ENCODE results near the gene CEBPA. TPM values are rescaled to one million over a fixed set of nuclear protein-coding genes. Genes with fewer than 3 reads are reported as not detected.

Gene CEBPA
- total RNA-seq, 2 experiments from 2014 or later, result 0.84 to 1.4 TPM

GRCh38 chr19:33252971-33253370 is 49.4 kb downstream of the CEBPA start:
- H3K27me3 Mint-ChIP-seq, result peaks cover 13% of the 10 kb centered on the region
- ChIA-PET CTCF (no interaction called here), POLR2A (no interaction called here)
- intact Hi-C loops (cut with DNase I, micrococcal nuclease), result no loop called here
- ATAC-seq (ENCODE audit: poor library complexity) (no peak), DNase-seq (peak in 2 of 14 experiments; percentile 27 to 44)
- H3K4me1 ChIP-seq (ENCODE audit: insufficient read depth, low read length), result peaks cover 6% of the 10 kb centered on the region
- H3K36me3 ChIP-seq (ENCODE audit: insufficient read depth, low read length), result no peaks in the 10 kb centered on the region
- H3K4me3 ChIP-seq (ENCODE audit: low read length), result no peak overlapping the region
- H3K36me3 Mint-ChIP-seq (ENCODE audit: low read depth), result no peaks in the 10 kb centered on the region
- H3K4me3 Mint-ChIP-seq, result no peak overlapping the region
- peaks cover 2% of the 10 kb centered on the region for H3K9me3 Mint-ChIP-seq
- H3K4me1 Mint-ChIP-seq (ENCODE audit: low read depth), result no peaks in the 10 kb centered on the region
- H3K27ac ChIP-seq (ENCODE audit: low read depth in 1 of 2, low read length in 2 of 2), result no peak overlapping the region
- H3K27ac Mint-ChIP-seq, result no peak overlapping the region
- H3K9me3 ChIP-seq (ENCODE audit: control insufficient read depth in 1 of 2, insufficient read depth in 1 of 2, low read length in 2 of 2), result peaks cover 0 to 4% of the 10 kb centered on the region in 2 experiments
- TF ChIP-seq, protein P1, sequence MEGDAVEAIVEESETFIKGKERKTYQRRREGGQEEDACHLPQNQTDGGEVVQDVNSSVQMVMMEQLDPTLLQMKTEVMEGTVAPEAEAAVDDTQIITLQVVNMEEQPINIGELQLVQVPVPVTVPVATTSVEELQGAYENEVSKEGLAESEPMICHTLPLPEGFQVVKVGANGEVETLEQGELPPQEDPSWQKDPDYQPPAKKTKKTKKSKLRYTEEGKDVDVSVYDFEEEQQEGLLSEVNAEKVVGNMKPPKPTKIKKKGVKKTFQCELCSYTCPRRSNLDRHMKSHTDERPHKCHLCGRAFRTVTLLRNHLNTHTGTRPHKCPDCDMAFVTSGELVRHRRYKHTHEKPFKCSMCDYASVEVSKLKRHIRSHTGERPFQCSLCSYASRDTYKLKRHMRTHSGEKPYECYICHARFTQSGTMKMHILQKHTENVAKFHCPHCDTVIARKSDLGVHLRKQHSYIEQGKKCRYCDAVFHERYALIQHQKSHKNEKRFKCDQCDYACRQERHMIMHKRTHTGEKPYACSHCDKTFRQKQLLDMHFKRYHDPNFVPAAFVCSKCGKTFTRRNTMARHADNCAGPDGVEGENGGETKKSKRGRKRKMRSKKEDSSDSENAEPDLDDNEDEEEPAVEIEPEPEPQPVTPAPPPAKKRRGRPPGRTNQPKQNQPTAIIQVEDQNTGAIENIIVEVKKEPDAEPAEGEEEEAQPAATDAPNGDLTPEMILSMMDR (IDR thresholded peaks at IDR 0.05), result no peak
- no peaks in the 10 kb centered on the region for H3K27me3 ChIP-seq (ENCODE audit: control insufficient read depth in 1 of 2, insufficient read depth in 2 of 2, low read length in 2 of 2)

DNA sequence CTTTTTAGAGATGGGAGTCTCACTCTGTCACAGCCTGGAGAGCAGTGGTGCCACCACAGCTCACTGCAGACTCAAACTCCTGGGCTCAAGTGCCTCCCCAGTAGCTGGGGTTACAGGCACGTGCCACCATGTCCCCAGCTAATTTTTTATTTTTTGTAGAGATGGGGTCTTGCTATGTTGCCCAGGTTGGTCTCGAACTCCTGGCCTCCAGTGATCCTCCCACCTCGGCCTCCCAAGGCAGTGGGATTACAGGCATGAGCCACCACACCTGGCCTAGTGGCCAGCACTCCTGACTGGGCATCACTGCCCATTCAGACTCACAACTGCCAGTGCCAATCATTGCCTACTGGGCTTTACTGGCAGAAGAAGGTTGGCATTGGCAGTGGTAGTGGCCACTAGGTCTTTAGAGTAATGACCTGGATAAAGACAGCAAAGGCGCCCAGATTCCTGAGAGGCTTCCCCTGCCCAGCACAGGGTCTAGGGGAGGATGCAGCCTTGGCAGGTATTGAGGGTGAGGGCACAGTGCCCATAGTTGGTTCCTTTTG is 49.8 kb downstream of the CEBPA start:
- CTCF ChIA-PET, result no interaction called here
- no peaks in the 10 kb centered on the region for H3K36me3 Mint-ChIP-seq (ENCODE audit: low read depth)

GRCh38 chr19:33251526-33252090 is 50.7 kb downstream of the CEBPA start:
- DNase-seq, result no peak
- no peak overlapping the region for H3K4me3 Mint-ChIP-seq
- H3K4me1 Mint-ChIP-seq (ENCODE audit: low read depth), result no peaks in the 10 kb centered on the region
- H3K36me3 Mint-ChIP-seq (ENCODE audit: low read depth), result no peaks in the 10 kb centered on the region
- no peak overlapping the region for H3K27ac ChIP-seq (ENCODE audit: low read depth in 1 of 2, low read length in 2 of 2)
- no peak overlapping the region for H3K4me3 ChIP-seq (ENCODE audit: low read length)
- H3K27ac Mint-ChIP-seq, result no peak overlapping the region
- TF ChIP-seq, protein P1 (IDR thresholded peaks at IDR 0.05), result no peak
- H3K36me3 ChIP-seq (ENCODE audit: insufficient read depth, low read length), result no peaks in the 10 kb centered on the region
- ChIA-PET POLR2A (no interaction called here), CTCF (no interaction called here)
- intact Hi-C loops (cut with DNase I, micrococcal nuclease), result no loop called here
- peaks cover 6% of the 10 kb centered on the region for H3K4me1 ChIP-seq (ENCODE audit: insufficient read depth, low read length)
- H3K9me3 Mint-ChIP-seq, result no peaks in the 10 kb centered on the region
- no peak for ATAC-seq (ENCODE audit: poor library complexity)
- peaks cover 0 to 6% of the 10 kb centered on the region in 2 experiments for H3K9me3 ChIP-seq (ENCODE audit: control insufficient read depth in 1 of 2, insufficient read depth in 1 of 2, low read length in 2 of 2)
- no peaks in the 10 kb centered on the region for H3K27me3 ChIP-seq (ENCODE audit: control insufficient read depth in 1 of 2, insufficient read depth in 2 of 2, low read length in 2 of 2)
- H3K27me3 Mint-ChIP-seq, result peaks cover 11% of the 10 kb centered on the region

More for the DNA sequence above, 49.8 kb downstream of the CEBPA start:
- no peaks in the 10 kb centered on the region for H3K27me3 ChIP-seq (ENCODE audit: control insufficient read depth in 1 of 2, insufficient read depth in 2 of 2, low read length in 2 of 2)
- H3K27me3 Mint-ChIP-seq, result peaks cover 11% of the 10 kb centered on the region
- TF ChIP-seq, protein P1 (IDR thresholded peaks at IDR 0.05), result no peak
- no peak for DNase-seq
- H3K9me3 ChIP-seq (ENCODE audit: control insufficient read depth in 1 of 2, insufficient read depth in 1 of 2, low read length in 2 of 2), result peaks cover 0 to under 1% of the 10 kb centered on the region in 2 experiments
- no peak for ATAC-seq (ENCODE audit: poor library complexity)
- POLR2A ChIA-PET, result no interaction called here
- H3K4me3 ChIP-seq (ENCODE audit: low read length), result no peak overlapping the region
- H3K9me3 Mint-ChIP-seq, result no peaks in the 10 kb centered on the region
- intact Hi-C loops (cut with DNase I, micrococcal nuclease), result no loop called here
- no peak overlapping the region for H3K27ac ChIP-seq (ENCODE audit: low read depth in 1 of 2, low read length in 2 of 2)
- H3K36me3 ChIP-seq (ENCODE audit: insufficient read depth, low read length), result no peaks in the 10 kb centered on the region
- H3K4me1 Mint-ChIP-seq (ENCODE audit: low read depth), result no peaks in the 10 kb centered on the region
- peaks cover 6% of the 10 kb centered on the region for H3K4me1 ChIP-seq (ENCODE audit: insufficient read depth, low read length)
- H3K27ac Mint-ChIP-seq, result no peak overlapping the region
- H3K4me3 Mint-ChIP-seq, result no peak overlapping the region

Measured in CD4-positive, alpha-beta T cell (primary cell).